RWPE1 (cell line): ENCODE data around the gene IL3.

Experiments used
- CTCF ChIA-PET: fragments of 350-600 bp; sonication (Branson Sonifier 250); formaldehyde crosslinking; extraction: SDS; loops from one replicate; lab custom pipeline; 2021; lab: Yijun Ruan, JAX
- POLR2A ChIA-PET: fragments of 400-600 bp; formaldehyde crosslinking; extraction: SDS; loops from one replicate; lab custom pipeline; 2020; ENCODE audit warnings: antibody characterized with exemption; ENCODE audit not compliant: low non-redundant PET; lab: Yijun Ruan, JAX
- DNase-seq: peaks from one replicate; pipeline ENCODE4 v3.0.0; 2012; ENCODE audit warnings: low spot score
- H3K27ac ChIP-seq: fragments of 450-650 bp; 2 replicates; pipeline ENCODE4 v1.5.1; 2017
- TF ChIP-seq, protein P1 (sequence below): fragments of 450-650 bp; conservative IDR thresholded peaks from 2 replicates; pipeline ENCODE4 v1.5.1; 2017; ENCODE audit warnings: low read depth, mild to moderate bottlenecking

The IL3 gene

DNA sequence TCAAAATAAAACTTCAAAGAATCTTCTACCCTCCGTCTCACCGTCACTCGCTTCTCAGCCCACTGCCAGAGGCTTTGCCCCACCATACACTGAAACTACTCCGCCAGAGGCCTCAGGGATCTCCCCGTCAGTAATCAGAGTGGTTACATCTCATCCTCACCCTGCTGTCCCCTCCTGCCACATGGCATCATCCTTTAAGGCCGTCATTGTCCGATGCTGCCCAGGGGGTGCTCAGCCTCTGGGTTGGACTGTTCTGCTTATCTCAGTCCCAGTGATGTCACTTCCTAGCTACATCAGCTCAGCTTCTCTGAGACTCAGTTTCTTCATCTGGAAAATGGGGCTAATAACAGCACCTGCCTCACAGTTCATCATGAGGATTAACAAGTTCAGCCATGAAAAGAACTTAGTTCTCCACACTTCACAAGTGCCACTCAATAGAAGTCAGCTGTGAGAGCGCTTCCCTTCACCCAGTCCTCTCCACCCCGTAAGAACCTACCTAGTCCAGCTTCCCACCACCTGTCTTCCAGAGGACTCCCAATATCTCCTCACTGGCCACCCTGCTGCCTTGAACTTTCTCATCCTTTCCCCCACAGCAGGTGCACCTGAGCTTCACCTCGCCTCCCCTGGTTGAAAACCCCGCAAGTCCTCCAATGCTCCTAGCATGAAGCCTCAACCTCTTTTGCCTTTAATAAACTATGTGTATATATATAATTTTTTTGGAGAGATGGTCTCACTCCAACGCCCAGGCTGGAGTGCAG lies 2.8 kb upstream of the IL3 start:
- no peak overlapping the region for H3K27ac ChIP-seq
- ChIA-PET CTCF (interaction anchor here (0.6 to 0.9 kb wide), 3 partner anchors 23 to 698 kb away, joined by 3 read pairs; no protein-coding TSS in a partner anchor), POLR2A (no interaction called here)
- no peak for DNase-seq
- TF ChIP-seq, protein P1, sequence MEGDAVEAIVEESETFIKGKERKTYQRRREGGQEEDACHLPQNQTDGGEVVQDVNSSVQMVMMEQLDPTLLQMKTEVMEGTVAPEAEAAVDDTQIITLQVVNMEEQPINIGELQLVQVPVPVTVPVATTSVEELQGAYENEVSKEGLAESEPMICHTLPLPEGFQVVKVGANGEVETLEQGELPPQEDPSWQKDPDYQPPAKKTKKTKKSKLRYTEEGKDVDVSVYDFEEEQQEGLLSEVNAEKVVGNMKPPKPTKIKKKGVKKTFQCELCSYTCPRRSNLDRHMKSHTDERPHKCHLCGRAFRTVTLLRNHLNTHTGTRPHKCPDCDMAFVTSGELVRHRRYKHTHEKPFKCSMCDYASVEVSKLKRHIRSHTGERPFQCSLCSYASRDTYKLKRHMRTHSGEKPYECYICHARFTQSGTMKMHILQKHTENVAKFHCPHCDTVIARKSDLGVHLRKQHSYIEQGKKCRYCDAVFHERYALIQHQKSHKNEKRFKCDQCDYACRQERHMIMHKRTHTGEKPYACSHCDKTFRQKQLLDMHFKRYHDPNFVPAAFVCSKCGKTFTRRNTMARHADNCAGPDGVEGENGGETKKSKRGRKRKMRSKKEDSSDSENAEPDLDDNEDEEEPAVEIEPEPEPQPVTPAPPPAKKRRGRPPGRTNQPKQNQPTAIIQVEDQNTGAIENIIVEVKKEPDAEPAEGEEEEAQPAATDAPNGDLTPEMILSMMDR = no peak

DNA sequence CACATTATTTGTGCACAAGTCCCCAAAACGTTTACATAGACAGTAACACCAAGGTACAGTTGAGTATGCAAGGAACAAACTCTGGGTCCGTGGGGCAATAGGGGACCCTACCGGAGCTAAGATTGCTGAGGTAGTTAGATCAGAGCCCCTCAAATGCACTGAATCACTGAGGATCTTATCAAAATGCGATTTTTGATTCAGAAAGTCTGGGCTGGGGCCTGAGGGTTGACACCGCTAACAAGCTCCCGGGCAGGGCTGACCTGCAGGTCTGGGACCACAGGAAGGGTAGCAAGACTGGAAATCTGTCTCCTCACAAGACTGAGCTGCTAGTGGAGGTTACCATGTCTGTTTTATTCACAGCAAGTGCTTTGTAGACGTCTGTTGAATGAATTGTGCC lies 1.8 kb upstream of the IL3 start:
- no peak for DNase-seq
- TF ChIP-seq, protein P1 = no peak
- CTCF ChIA-PET = interaction anchor here (0.6 to 0.9 kb wide), 3 partner anchors 22 to 697 kb away, joined by 3 read pairs; no protein-coding TSS in a partner anchor
- POLR2A ChIA-PET = no interaction called here
- H3K27ac ChIP-seq = no peak overlapping the region

- no peak for DNase-seq
- TF ChIP-seq, protein P1 = no peak
- no peak overlapping the region for H3K27ac ChIP-seq
- POLR2A ChIA-PET = no interaction called here
- CTCF ChIA-PET = no interaction called here
Observed at GRCh38 chr5:132059043-132059695, 1.3 kb upstream of the IL3 start.

GRCh38 chr5:132059696-132060500 lies 557 bp upstream of the IL3 start:
- no peak for DNase-seq
- POLR2A ChIA-PET = no interaction called here
- TF ChIP-seq, protein P1 = no peak
- no peak overlapping the region for H3K27ac ChIP-seq
- CTCF ChIA-PET = no interaction called here

DNA sequence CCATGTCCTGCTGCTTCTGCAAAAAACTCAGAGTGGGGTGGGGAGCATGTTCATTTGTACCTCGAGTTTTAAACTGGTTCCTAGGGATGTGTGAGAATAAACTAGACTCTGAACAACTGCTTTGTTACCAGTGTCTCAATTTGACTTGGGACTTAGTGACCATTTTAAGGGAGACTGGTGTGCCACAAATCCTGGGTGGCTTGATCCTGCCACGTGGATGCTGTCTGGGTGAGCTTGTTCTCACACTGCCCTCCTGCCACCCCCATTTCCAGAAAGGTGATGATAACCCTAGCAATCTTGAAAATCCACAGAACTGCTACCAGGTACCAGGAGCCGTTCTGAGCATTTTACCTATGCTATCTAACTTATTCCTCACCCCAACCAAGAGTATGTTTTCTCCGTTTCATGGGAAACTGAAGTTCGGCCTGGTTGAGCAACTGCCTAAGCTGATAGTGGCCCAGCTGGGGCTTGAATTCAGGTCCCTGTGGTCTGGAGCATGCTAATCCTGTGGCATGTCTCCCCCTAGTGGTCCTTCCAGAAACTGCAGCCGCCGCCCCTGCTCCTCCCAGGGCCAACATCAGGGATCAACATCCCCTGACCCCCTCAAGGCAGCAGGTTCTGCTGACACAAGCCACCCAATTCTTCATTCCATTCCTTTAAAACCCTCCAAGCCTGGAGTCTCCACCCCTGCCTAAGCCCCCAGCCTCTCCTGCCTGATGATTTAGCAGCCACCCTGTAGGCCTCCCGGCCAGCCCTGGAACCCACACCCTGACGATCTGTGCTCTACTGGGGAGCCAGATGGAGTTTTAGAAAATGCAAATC lies 2.8 kb downstream of the IL3 start:
- peak; percentile 86 for DNase-seq
- ChIA-PET CTCF (interaction anchor here (0.5 to 1.5 kb wide), 21 partner anchors 10 to 1696 kb away, joined by 3 to 11 read pairs (median 3); partner anchors contain the start of gene CSF2), POLR2A (no interaction called here)
- no peak overlapping the region for H3K27ac ChIP-seq
- TF ChIP-seq, protein P1 = peak; percentile 99
